Loucy (cell line): ENCODE results near the gene PRDX1.

Experiments
- CTCF ChIP-seq: fragments of 200-600 bp; sonication (generic); conservative IDR thresholded peaks from 2 replicates; pipeline ENCODE4 v1.5.1; 2014; ENCODE audit warnings: mild to moderate bottlenecking, antibody characterized with exemption, low read length
- EZH2phosphoT487 ChIP-seq: fragments of 200-600 bp; IDR thresholded peaks from 2 replicates; pipeline ENCODE4 v1.6.1; 2018; ENCODE audit warnings: antibody characterized with exemption, mild to moderate bottlenecking, moderate library complexity, borderline replicate concordance

- TF ChIP-seq CTCF (no peak), EZH2phosphoT487 (no peak)
Measured at GRCh38 chr1:45551684-45552083, 30.0 kb upstream of the PRDX1 start.
